Immature natural killer cell (primary cell): ENCODE measurements around the gene LGALS9. TPM values are rescaled to one million over a fixed set of nuclear protein-coding genes. Genes with fewer than 3 reads are reported as not detected.
"Not testable (repeated sequence)": the region's sequence is repeated elsewhere in the genome, so short reads cannot be mapped to it uniquely, and the experiment has no call there.

Experiments
- DNase-seq, 3 donors: peaks; one replicate each; pipeline ENCODE4 v3.0.0; 2022; ENCODE audit warnings: mixed read lengths in 1 of 3
- H3K27ac Mint-ChIP-seq, 6 donors: one replicate each; pipeline ENCODE4 v1.8.0; 2020; ENCODE audit warnings: mixed read lengths in 6 of 6, mild to moderate bottlenecking in 5 of 6, inconsistent platforms in 4 of 6, moderate library complexity in 3 of 6
- H3K27me3 Mint-ChIP-seq, 3 donors: one replicate each; pipeline ENCODE4 v1.8.0; 2020 to 2021; ENCODE audit warnings: low read depth in 3 of 3, mild to moderate bottlenecking in 3 of 3, mixed read lengths in 3 of 3, moderate library complexity in 3 of 3, inconsistent platforms in 1 of 3
- H3K36me3 Mint-ChIP-seq, 3 donors: one replicate each; pipeline ENCODE4 v1.8.0; 2020; ENCODE audit warnings: mixed read lengths in 3 of 3, inconsistent platforms in 2 of 3, mild to moderate bottlenecking in 2 of 3
- H3K4me1 Mint-ChIP-seq, 2 donors: one replicate each; pipeline ENCODE4 v1.8.0; 2020; ENCODE audit warnings: inconsistent platforms in 2 of 2, mild to moderate bottlenecking in 2 of 2, mixed read lengths in 2 of 2, moderate library complexity in 1 of 2
- H3K4me3 Mint-ChIP-seq, 5 donors: one replicate each; pipeline ENCODE4 v1.8.0; 2020; ENCODE audit warnings: mild to moderate bottlenecking in 5 of 5, mixed read lengths in 5 of 5, inconsistent platforms in 3 of 5, moderate library complexity in 3 of 5
- H3K9me3 Mint-ChIP-seq, 6 donors: one replicate each; pipeline ENCODE4 v1.8.0; 2020; ENCODE audit warnings: mild to moderate bottlenecking in 6 of 6, mixed read lengths in 6 of 6, inconsistent platforms in 4 of 6, moderate library complexity in 3 of 6
- polyA plus RNA-seq, 3 donors: library from polyadenylated mRNA; unstranded; fragments of 300-500 nt; fragmentation: Illumina TruSeq; gene quantifications; one replicate each; pipeline ENCODE4 v1.2.3, GENCODE V29; 2021

Gene LGALS9
- polyA plus RNA-seq, 3 donors from 2014 or later, result 32.8 to 46.5 (median 36.2) TPM

GRCh38 chr17:27624539-27624938 lies 6.4 kb upstream of the LGALS9 start:
- no peaks in the 10 kb centered on the region for H3K9me3 Mint-ChIP-seq
- H3K36me3 Mint-ChIP-seq, result peaks cover 13 to 24% (median 15%) of the 10 kb centered on the region in 3 donors
- peaks cover 4 to 5% of the 10 kb centered on the region in 2 donors for H3K4me1 Mint-ChIP-seq
- H3K27ac Mint-ChIP-seq, result no peak overlapping the region
- no peak for DNase-seq
- peaks cover 0 to 2% (median 0%) of the 10 kb centered on the region in 3 donors for H3K27me3 Mint-ChIP-seq
- H3K4me3 Mint-ChIP-seq, result no peak overlapping the region

GRCh38 chr17:27625856-27626255 lies 5.1 kb upstream of the LGALS9 start:
- Mint-ChIP-seq H3K4me1 (peaks cover 13 to 16% of the 10 kb centered on the region in 2 donors), H3K4me3 (no peak overlapping the region), H3K27me3 (peaks cover 0 to 2% (median 2%) of the 10 kb centered on the region in 3 donors), H3K36me3 (peaks cover 12 to 19% (median 15%) of the 10 kb centered on the region in 3 donors), H3K27ac (peak overlapping the region in 1 of 6 donors; percentile 57), H3K9me3 (no peaks in the 10 kb centered on the region)
- no peak for DNase-seq

DNA sequence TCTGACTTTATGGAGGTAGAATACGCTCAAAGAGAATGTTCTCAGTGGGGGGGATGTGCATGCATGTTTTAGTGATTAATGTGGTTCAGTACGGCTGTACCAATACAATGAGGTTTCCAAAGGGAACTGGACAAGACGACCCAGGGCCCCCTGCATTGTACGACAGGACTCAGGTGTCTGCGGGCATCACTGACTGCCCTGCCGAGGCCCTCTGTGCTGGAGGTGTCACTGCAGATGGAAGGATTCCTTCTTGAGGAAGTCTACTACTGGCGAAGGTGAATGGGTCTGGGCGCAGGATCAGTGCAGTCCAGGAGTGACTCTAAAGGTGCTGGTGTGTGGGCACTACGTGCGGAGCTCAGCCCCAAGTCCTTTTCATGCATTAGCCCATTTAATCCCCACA lies 3.5 kb upstream of the LGALS9 start:
- no peak for DNase-seq
- Mint-ChIP-seq H3K9me3 (no peaks in the 10 kb centered on the region), H3K4me1 (peaks cover 28 to 33% of the 10 kb centered on the region in 2 donors), H3K27me3 (peaks cover 0 to 4% (median 0%) of the 10 kb centered on the region in 3 donors), H3K4me3 (no peak overlapping the region), H3K36me3 (peaks cover 3 to 11% (median 10%) of the 10 kb centered on the region in 3 donors), H3K27ac (peak overlapping the region in 1 of 6 donors; percentile 24)

DNA sequence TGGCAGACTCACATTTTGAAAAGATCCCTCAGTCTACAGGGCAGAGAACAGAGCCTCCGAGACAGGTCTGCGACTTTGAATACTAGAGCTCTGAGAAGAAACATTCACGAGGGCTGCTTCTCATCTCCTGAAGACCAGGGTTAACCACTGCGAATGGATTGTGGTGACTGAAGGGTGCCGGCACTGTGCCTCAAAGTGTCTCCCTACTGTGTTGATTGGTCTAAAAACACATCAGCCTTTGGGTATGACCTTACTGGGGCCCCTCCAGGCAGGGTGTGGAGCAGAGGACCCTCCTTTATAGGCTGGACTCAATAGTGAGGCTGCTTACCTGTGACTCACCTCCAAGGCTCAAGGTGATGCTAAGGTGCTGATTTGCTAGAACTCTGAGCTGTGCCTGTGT lies 2.6 kb upstream of the LGALS9 start:
- H3K4me1 Mint-ChIP-seq, result peaks cover 35 to 42% of the 10 kb centered on the region in 2 donors
- peaks cover 0 to 4% (median 0%) of the 10 kb centered on the region in 3 donors for H3K27me3 Mint-ChIP-seq
- no peaks in the 10 kb centered on the region for H3K9me3 Mint-ChIP-seq
- H3K27ac Mint-ChIP-seq, result no peak overlapping the region
- no peak overlapping the region for H3K4me3 Mint-ChIP-seq
- peaks cover 3 to 8% (median 7%) of the 10 kb centered on the region in 3 donors for H3K36me3 Mint-ChIP-seq
- DNase-seq, result no peak

- peaks cover 38 to 44% of the 10 kb centered on the region in 2 donors for H3K4me1 Mint-ChIP-seq
- not testable (repeated sequence) for H3K4me3 Mint-ChIP-seq, H3K9me3 Mint-ChIP-seq, H3K36me3 Mint-ChIP-seq, H3K27me3 Mint-ChIP-seq, DNase-seq
- H3K27ac Mint-ChIP-seq, result peak overlapping the region in 5 of 6 donors; percentile 14 to 73 (median 17)
Observed at GRCh38 chr17:27629260-27629659, 1.7 kb upstream of the LGALS9 start.

GRCh38 chr17:27631411-27631760 lies 398 bp downstream of the LGALS9 start:
- Mint-ChIP-seq H3K27me3 (peaks cover 0 to 6% (median 0%) of the 10 kb centered on the region in 3 donors), H3K4me3 (peak overlapping the region; percentile 88 to 93 (median 90)), H3K4me1 (peaks cover 45 to 60% of the 10 kb centered on the region in 2 donors), H3K27ac (peak overlapping the region; percentile 79 to 91 (median 86)), H3K9me3 (no peaks in the 10 kb centered on the region), H3K36me3 (peaks cover 3 to 7% (median 4%) of the 10 kb centered on the region in 3 donors)
- no peak for DNase-seq

GRCh38 chr17:27631897-27632725 lies 1.1 kb downstream of the LGALS9 start:
- DNase-seq, result no peak
- H3K9me3 Mint-ChIP-seq, result no peaks in the 10 kb centered on the region
- peak overlapping the region; percentile 88 to 93 (median 90) for H3K4me3 Mint-ChIP-seq
- H3K4me1 Mint-ChIP-seq, result peaks cover 47 to 60% of the 10 kb centered on the region in 2 donors
- peaks cover 0 to 6% (median 0%) of the 10 kb centered on the region in 3 donors for H3K27me3 Mint-ChIP-seq
- peaks cover 3 to 5% (median 4%) of the 10 kb centered on the region in 3 donors for H3K36me3 Mint-ChIP-seq
- peak overlapping the region; percentile 79 to 91 (median 86) for H3K27ac Mint-ChIP-seq

- DNase-seq, H3K27me3 Mint-ChIP-seq, H3K36me3 Mint-ChIP-seq, H3K9me3 Mint-ChIP-seq: not testable (repeated sequence)
- peaks cover 49 to 60% of the 10 kb centered on the region in 2 donors for H3K4me1 Mint-ChIP-seq
- H3K4me3 Mint-ChIP-seq, result peak overlapping the region; percentile 42 to 93 (median 88)
- peak overlapping the region in 3 of 6 donors; percentile 16 to 50 (median 49) for H3K27ac Mint-ChIP-seq
Observed at GRCh38 chr17:27632766-27633165, 1.8 kb downstream of the LGALS9 start.

DNA sequence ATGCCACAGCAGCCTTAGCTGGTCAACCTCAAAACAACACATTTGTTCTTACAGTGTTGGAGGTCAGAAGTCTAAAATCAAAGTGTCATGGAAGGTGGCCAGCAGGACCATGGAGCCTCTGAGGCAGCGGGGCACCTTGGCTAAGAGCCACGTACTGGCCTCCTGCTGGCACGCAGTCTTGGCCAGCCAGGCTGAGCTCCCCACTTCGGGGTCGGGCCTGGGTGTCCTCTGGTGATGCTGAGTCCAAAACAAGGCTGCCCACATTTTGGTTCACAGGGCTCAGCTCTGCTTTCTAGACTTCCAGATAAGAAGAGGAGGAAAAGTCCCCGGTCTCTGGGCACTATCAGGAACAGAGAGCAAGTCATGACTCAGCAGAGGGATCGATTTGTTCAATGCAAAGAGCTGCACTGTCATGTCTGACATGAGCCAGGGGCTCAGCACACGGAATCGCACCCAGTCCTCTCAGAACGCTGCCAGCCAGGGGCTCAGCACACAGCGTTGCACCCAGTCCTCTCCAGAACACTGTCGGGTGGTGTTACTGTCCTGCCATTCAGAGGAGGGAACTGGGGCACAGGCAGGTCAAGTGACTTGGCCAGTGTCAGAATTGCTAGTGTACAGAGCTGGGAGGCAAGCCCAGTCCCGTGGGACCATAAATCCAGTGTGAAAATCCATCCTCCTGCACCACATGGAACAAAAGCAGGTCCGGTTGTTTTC lies 2.5 kb downstream of the LGALS9 start:
- DNase-seq, result no peak
- Mint-ChIP-seq H3K4me1 (peaks cover 49 to 60% of the 10 kb centered on the region in 2 donors), H3K9me3 (no peaks in the 10 kb centered on the region), H3K27ac (peak overlapping the region in 3 of 6 donors; percentile 16 to 55 (median 49)), H3K36me3 (peaks cover 4 to 5% (median 4%) of the 10 kb centered on the region in 3 donors), H3K27me3 (peaks cover 0 to 6% (median 0%) of the 10 kb centered on the region in 3 donors), H3K4me3 (peak overlapping the region in 4 of 5 donors; percentile 42 to 71 (median 52))

DNA sequence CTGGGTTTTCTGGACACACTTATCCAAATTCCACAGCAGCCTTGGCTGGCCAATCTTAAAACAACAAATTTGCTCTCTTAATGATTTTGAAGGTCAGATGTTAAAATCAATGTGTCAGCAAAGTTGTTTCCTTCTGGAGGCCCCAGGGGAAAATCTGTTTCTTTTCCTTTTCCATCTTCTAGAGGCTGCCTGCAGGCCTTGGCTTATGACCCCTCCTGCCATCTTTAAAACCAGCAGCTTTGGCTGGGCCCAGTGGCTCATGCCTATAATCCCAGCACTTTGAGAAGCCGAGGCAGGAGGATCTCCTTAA lies 3.0 kb downstream of the LGALS9 start:
- peaks cover 48 to 60% of the 10 kb centered on the region in 2 donors for H3K4me1 Mint-ChIP-seq
- H3K4me3 Mint-ChIP-seq, result no peak overlapping the region
- H3K36me3 Mint-ChIP-seq, result peaks cover 4 to 7% (median 5%) of the 10 kb centered on the region in 3 donors
- H3K9me3 Mint-ChIP-seq, result no peaks in the 10 kb centered on the region
- peak overlapping the region in 1 of 6 donors; percentile 71 for H3K27ac Mint-ChIP-seq
- H3K27me3 Mint-ChIP-seq, result peaks cover 0 to 6% (median 0%) of the 10 kb centered on the region in 3 donors
- no peak for DNase-seq

GRCh38 chr17:27634776-27635175 lies 3.8 kb downstream of the LGALS9 start:
- no peaks in the 10 kb centered on the region for H3K9me3 Mint-ChIP-seq
- peaks cover 44 to 55% of the 10 kb centered on the region in 2 donors for H3K4me1 Mint-ChIP-seq
- peaks cover 0 to 6% (median 0%) of the 10 kb centered on the region in 3 donors for H3K27me3 Mint-ChIP-seq
- DNase-seq, result no peak
- H3K4me3 Mint-ChIP-seq, result no peak overlapping the region
- peaks cover 4 to 7% (median 5%) of the 10 kb centered on the region in 3 donors for H3K36me3 Mint-ChIP-seq
- peak overlapping the region in 4 of 6 donors; percentile 28 to 80 (median 68) for H3K27ac Mint-ChIP-seq

GRCh38 chr17:27635275-27635823 lies 4.4 kb downstream of the LGALS9 start:
- Mint-ChIP-seq H3K9me3 (no peaks in the 10 kb centered on the region), H3K36me3 (peaks cover 8 to 11% (median 9%) of the 10 kb centered on the region in 3 donors), H3K4me1 (peaks cover 39 to 49% of the 10 kb centered on the region in 2 donors), H3K27ac (peak overlapping the region in 5 of 6 donors; percentile 29 to 90 (median 53)), H3K27me3 (peaks cover 0 to 6% (median 0%) of the 10 kb centered on the region in 3 donors), H3K4me3 (no peak overlapping the region)
- no peak for DNase-seq

- not testable (repeated sequence) for H3K4me3 Mint-ChIP-seq, DNase-seq, H3K9me3 Mint-ChIP-seq, H3K27me3 Mint-ChIP-seq
- H3K27ac Mint-ChIP-seq, result peak overlapping the region in 3 of 6 donors; percentile 40 to 71 (median 53)
- H3K4me1 Mint-ChIP-seq, result peaks cover 33 to 42% of the 10 kb centered on the region in 2 donors
- peaks cover 9 to 15% (median 10%) of the 10 kb centered on the region in 3 donors for H3K36me3 Mint-ChIP-seq
Observed at GRCh38 chr17:27636005-27636520, 5.1 kb downstream of the LGALS9 start.
